GM12801 (cell line): Measurements from ENCODE around the gene GDA.

Experiments used
- CTCF ChIP-seq: IDR thresholded peaks from one replicate; pipeline ENCODE4 v1.5.1; 2011; ENCODE audit warnings: control low read depth; ENCODE audit not compliant: insufficient read length; ENCODE audit errors: extremely low read depth

The GDA gene

GRCh38 chr9:72297516-72297915, 148.3 kb downstream of the GDA start:
- no peak for TF ChIP-seq CTCF

GRCh38 chr9:72299017-72299603, 149.9 kb downstream of the GDA start:
- no peak for TF ChIP-seq CTCF

GRCh38 chr9:72300873-72301272, 151.6 kb downstream of the GDA start:
- TF ChIP-seq CTCF: no peak
